GM12892 (cell line): ENCODE results near the gene VWA1.

ENCODE experiments used
- POLR2A ChIP-seq: IDR thresholded peaks from 2 replicates; pipeline ENCODE4 v1.6.1; 2011; ENCODE audit warnings: low read depth, low read length, control low read depth
- POLR2AphosphoS5 ChIP-seq: IDR thresholded peaks from 2 replicates; pipeline ENCODE4 v1.6.1; 2011; ENCODE audit warnings: low read depth, low read length, control low read depth

- TF ChIP-seq POLR2AphosphoS5 (no peak), POLR2A (no peak)
Measured at GRCh38 chr1:1435911-1436629, 580 bp downstream of the VWA1 start.
